Testis (tissue), 2 donors: Measurements from ENCODE around the gene PGLYRP4.

ENCODE experiments used
- CTCF ChIP-seq, 3 experiments: fragments of 450-650 bp in 2 of 3; fragments of 200-600 bp in 1 of 3; sonication (generic) in 1 of 3; IDR thresholded peaks; one replicate each; pipeline ENCODE4 v1.5.1; 2016 to 2019; ENCODE audit warnings: antibody characterized with exemption in 3 of 3, mild to moderate bottlenecking in 2 of 3, moderate library complexity in 1 of 3
- POLR2A ChIP-seq: fragments of 450-650 bp; IDR thresholded peaks from one replicate; pipeline ENCODE4 v1.6.1; 2017; ENCODE audit warnings: antibody characterized with exemption, mild to moderate bottlenecking, moderate library complexity

GRCh38 chr1:153365696-153366095 lies 17.1 kb upstream of the PGLYRP4 start:
- TF ChIP-seq CTCF (IDR thresholded peaks at IDR 0.05) = no peak
- no peak for TF ChIP-seq POLR2A
